IMR-90 (cell line): ENCODE results near the gene SMIM21. TPM values are rescaled to one million over a fixed set of nuclear protein-coding genes. Genes with fewer than 3 reads are reported as not detected.

Experiments
- ATAC-seq: fragments of 200-7000 bp; cut with Tn5 transposase; 2 replicates; pipeline ENCODE4 v1.9.1; 2020; ENCODE audit warnings: low read depth, mild to moderate bottlenecking, moderate library complexity
- BruUV-seq: library from RNA; stranded (reverse); fragments of 400-500 nt; replicated peaks from 2 replicates; lab custom pipeline; 2021; lab: Mats Ljungman, UMichigan
- CTCF ChIA-PET: fragments of 300-600 bp; formaldehyde crosslinking; extraction: SDS; loops from one replicate; lab custom pipeline; 2021; ENCODE audit warnings: antibody characterized with exemption; lab: Yijun Ruan, JAX
- POLR2A ChIA-PET: fragments of 300-600 bp; sonication (Branson Sonifier 250); formaldehyde crosslinking; loops from one replicate; lab custom pipeline; 2022; ENCODE audit warnings: antibody characterized with exemption; ENCODE audit not compliant: unreplicated experiment; lab: Charles Lee
- DNase-seq: peaks from one replicate; pipeline ENCODE4 v3.0.0; 2013
- H2AFZ ChIP-seq: replicated peaks from 2 replicates; pipeline ENCODE3; 2013; ENCODE audit warnings: low read length, mild to moderate bottlenecking; ENCODE audit not compliant: poor library complexity
- H2AK5ac ChIP-seq: 2 replicates; pipeline ENCODE4 v1.6.1; 2013; ENCODE audit warnings: low read depth, low read length, inconsistent platforms
- H2AK9ac ChIP-seq: replicated peaks from 2 replicates; pipeline ENCODE3; 2013; ENCODE audit warnings: mild to moderate bottlenecking, low read depth, low read length, moderate library complexity; ENCODE audit not compliant: poor library complexity
- H2BK120ac ChIP-seq: 2 replicates; pipeline ENCODE4 v1.6.1; 2013; ENCODE audit warnings: low read depth, low read length, inconsistent platforms
- H2BK15ac ChIP-seq: 3 replicates; pipeline ENCODE4 v1.6.1; 2013; ENCODE audit warnings: low read depth, low read length, inconsistent platforms
- H2BK20ac ChIP-seq: 2 replicates; pipeline ENCODE4 v1.6.1; 2013; ENCODE audit warnings: low read depth, mild to moderate bottlenecking, inconsistent platforms, low read length, moderate library complexity
- H2BK5ac ChIP-seq: 2 replicates; pipeline ENCODE4 v1.6.1; 2013; ENCODE audit warnings: mild to moderate bottlenecking, low read depth, low read length, inconsistent platforms; ENCODE audit not compliant: poor library complexity, severe bottlenecking
- H3K14ac ChIP-seq: replicated peaks from 2 replicates; pipeline ENCODE4 v1.6.1; 2013; ENCODE audit warnings: low read depth, low read length, inconsistent platforms
- H3K18ac ChIP-seq: 2 replicates; pipeline ENCODE4 v1.6.1; 2013; ENCODE audit warnings: low read depth, low read length, control low read depth
- H3K23ac ChIP-seq: 2 replicates; pipeline ENCODE4 v1.6.1; 2013; ENCODE audit warnings: low read depth, low read length, inconsistent platforms
- H3K27ac ChIP-seq: 2 replicates; pipeline ENCODE4 v1.5.1; 2013; ENCODE audit warnings: mild to moderate bottlenecking, control low read depth, low read length; ENCODE audit not compliant: insufficient read depth
- H3K27me3 ChIP-seq: 2 replicates; pipeline ENCODE4 v1.6.1; 2013; ENCODE audit warnings: low read length; ENCODE audit not compliant: control insufficient read depth, insufficient read depth
- H3K36me3 ChIP-seq: 2 replicates; pipeline ENCODE4 v1.6.1; 2013; ENCODE audit warnings: low read length, mixed read lengths; ENCODE audit not compliant: control insufficient read depth, insufficient read depth
- H3K4ac ChIP-seq: 2 replicates; pipeline ENCODE4 v1.6.1; 2013; ENCODE audit warnings: low read depth, low read length, inconsistent platforms
- H3K4me1 ChIP-seq: 2 replicates; pipeline ENCODE4 v1.6.1; 2013; ENCODE audit warnings: low read length, mixed read lengths; ENCODE audit not compliant: control insufficient read depth, insufficient read depth
- H3K4me2 ChIP-seq: 2 replicates; pipeline ENCODE4 v1.6.1; 2013; ENCODE audit warnings: low read depth, mild to moderate bottlenecking, control low read depth, low read length, moderate library complexity
- H3K4me3 ChIP-seq: 2 replicates; pipeline ENCODE4 v1.5.1; 2013; ENCODE audit warnings: low read depth, mild to moderate bottlenecking, control low read depth, low read length, moderate library complexity; ENCODE audit not compliant: insufficient read depth
- H3K56ac ChIP-seq: 2 replicates; pipeline ENCODE4 v1.6.1; 2013; ENCODE audit warnings: low read length, inconsistent platforms; ENCODE audit not compliant: insufficient read depth; ENCODE audit errors: extremely low read depth
- H3K79me1 ChIP-seq, 2 experiments: 2 replicates each; pipeline ENCODE4 v1.6.1; 2013; ENCODE audit warnings: low read length in 2 of 2, inconsistent platforms in 1 of 2, low read depth in 1 of 2
- H3K9ac ChIP-seq: 2 replicates; pipeline ENCODE4 v1.6.1; 2013; ENCODE audit warnings: low read depth, low read length, control low read depth
- H3K9me1 ChIP-seq: 2 replicates; pipeline ENCODE4 v1.6.1; 2013; ENCODE audit warnings: low read length, inconsistent platforms; ENCODE audit not compliant: insufficient read depth
- H3K9me3 ChIP-seq: 2 replicates; pipeline ENCODE4 v1.6.1; 2013; ENCODE audit warnings: low read length; ENCODE audit not compliant: control insufficient read depth, insufficient read depth
- H4K20me1 ChIP-seq: 2 replicates; pipeline ENCODE4 v1.6.1; 2013; ENCODE audit warnings: low read length, inconsistent platforms; ENCODE audit not compliant: insufficient read depth
- H4K5ac ChIP-seq: 2 replicates; pipeline ENCODE4 v1.6.1; 2013; ENCODE audit warnings: mild to moderate bottlenecking, low read depth, low read length, control low read depth
- H4K8ac ChIP-seq, 2 experiments: 2 replicates each; pipeline ENCODE4 v1.6.1; 2013; ENCODE audit warnings: low read depth in 2 of 2, low read length in 2 of 2, control low read depth in 1 of 2, inconsistent platforms in 1 of 2
- H4K91ac ChIP-seq: 2 replicates; pipeline ENCODE4 v1.6.1; 2013; ENCODE audit warnings: low read depth, low read length, inconsistent platforms; ENCODE audit not compliant: insufficient read depth
- BHLHE40 ChIP-seq: fragments of 150-350 bp; IDR thresholded peaks from 2 replicates; pipeline ENCODE4 v1.6.1; 2016; ENCODE audit warnings: mild to moderate bottlenecking, low read depth, low read length
- CEBPB ChIP-seq: IDR thresholded peaks from 2 replicates; pipeline ENCODE4 v1.6.1; 2012; ENCODE audit warnings: low read depth, low read length, improper control_type of control experiment
- CHD1 ChIP-seq: IDR thresholded peaks from 2 replicates; pipeline ENCODE4 v1.6.1; 2012; ENCODE audit warnings: low read depth, low read length, improper control_type of control experiment
- CTCF ChIP-seq: conservative IDR thresholded peaks from 2 replicates; pipeline ENCODE4 v1.5.1; 2012; ENCODE audit warnings: mild to moderate bottlenecking, low read depth, low read length, improper control_type of control experiment
- ELK1 ChIP-seq: fragments of 150-350 bp; IDR thresholded peaks from 2 replicates; pipeline ENCODE4 v1.6.1; 2016; ENCODE audit warnings: low read depth, mild to moderate bottlenecking, low read length, moderate library complexity, borderline replicate concordance
- FOS ChIP-seq: fragments of 150-350 bp; IDR thresholded peaks from 2 replicates; pipeline ENCODE4 v1.6.1; 2016; ENCODE audit warnings: low read depth, low read length
- MAFK ChIP-seq: IDR thresholded peaks from 2 replicates; pipeline ENCODE4 v1.6.1; 2012; ENCODE audit warnings: low read depth, low read length, improper control_type of control experiment
- MAZ ChIP-seq: IDR thresholded peaks from 2 replicates; pipeline ENCODE4 v1.6.1; 2012; ENCODE audit warnings: low read depth, mild to moderate bottlenecking, low read length, improper control_type of control experiment, moderate library complexity, borderline replicate concordance
- MXI1 ChIP-seq: IDR thresholded peaks from 2 replicates; pipeline ENCODE4 v1.6.1; 2012; ENCODE audit warnings: low read depth, mild to moderate bottlenecking, low read length, moderate library complexity, borderline replicate concordance
- NFE2L2 ChIP-seq: fragments of 150-350 bp; IDR thresholded peaks from 2 replicates; pipeline ENCODE4 v1.6.1; 2016; ENCODE audit warnings: low read depth, mild to moderate bottlenecking, low read length
- POLR2A ChIP-seq: IDR thresholded peaks from 2 replicates; pipeline ENCODE4 v1.6.1; 2012; ENCODE audit warnings: mild to moderate bottlenecking, low read depth, low read length
- RAD21 ChIP-seq: IDR thresholded peaks from 2 replicates; pipeline ENCODE4 v1.6.1; 2012; ENCODE audit warnings: low read length, improper control_type of control experiment
- RCOR1 ChIP-seq: IDR thresholded peaks from 2 replicates; pipeline ENCODE4 v1.6.1; 2012; ENCODE audit warnings: mild to moderate bottlenecking, low read length, improper control_type of control experiment; ENCODE audit not compliant: insufficient replicate concordance
- RFX5 ChIP-seq: IDR thresholded peaks from 2 replicates; pipeline ENCODE4 v1.8.0; 2012; ENCODE audit warnings: low read depth, mild to moderate bottlenecking, low read length, moderate library complexity
- SMC3 ChIP-seq: fragments of 150-350 bp; IDR thresholded peaks from 2 replicates; pipeline ENCODE4 v1.6.1; 2016; ENCODE audit warnings: low read depth, mild to moderate bottlenecking, antibody characterized with exemption, low read length, moderate library complexity
- USF2 ChIP-seq: fragments of 150-350 bp; IDR thresholded peaks from 2 replicates; pipeline ENCODE4 v1.6.1; 2017; ENCODE audit warnings: mild to moderate bottlenecking, antibody characterized with exemption, low read length, low read depth
- WGBS, 2 experiments: methylation state at CpG; one replicate each; pipeline versions ENCODE4 v1.1.5 to v1.1.7; 2013; ENCODE audit warnings: missing lambda C conversion rate in 2 of 2; ENCODE audit not compliant: insufficient read length in 1 of 2; ENCODE audit errors: extremely low coverage in 2 of 2; 5-methylcytosine and 5-hydroxymethylcytosine counted together
- dilution Hi-C: fragments of 300-500 bp; cut with HindIII; formaldehyde crosslinking; loops from one replicate; pipeline ENCODE4 v1.14.3; 2018; ENCODE audit warnings: low sequenced_read_pairs; ENCODE audit not compliant: unreplicated experiment
- in situ Hi-C: fragments of 300-500 bp; cut with MboI; formaldehyde crosslinking; loops from 3 replicates; pipeline ENCODE4 v1.14.3; 2019; ENCODE audit warnings: low sequenced_read_pairs, inconsistent platforms, mixed read lengths
- intact Hi-C: fragments of 100-400 bp; cut with micrococcal nuclease; formaldehyde crosslinking; loops from 2 replicates; pipeline ENCODE4 v1.10.0; 2022
- polyA plus RNA-seq, 3 experiments: library from polyadenylated mRNA; depleted of rRNA; stranded (reverse); fragments of >200 nt; gene quantifications; 2 replicates each; pipeline ENCODE4 v1.2.3, GENCODE V29; 2012; ENCODE audit warnings: low replicate concordance in 1 of 3
- total RNA-seq: library from RNA; depleted of rRNA; stranded (reverse); fragments of >200 nt; gene quantifications from 2 replicates; pipeline ENCODE4 v1.2.3, GENCODE V29; 2012

SMIM21 gene
- total and polyA plus RNA-seq, 2 of the 4 experiments (the other 2 are of a cell fraction): not detected

- intact Hi-C loops: no loop called here
- no TSS peak for BruUV-seq
- Histone ChIP-seq H4K20me1 (no peaks in the 10 kb centered on the region), H3K18ac (no peak overlapping the region), H2AK5ac (no peak overlapping the region), H3K9ac (no peak overlapping the region), H2BK5ac (no peak overlapping the region), H3K36me3 (no peaks in the 10 kb centered on the region), H3K56ac (no peak overlapping the region), H3K79me1 (no peaks in the 10 kb centered on the region), H3K23ac (no peak overlapping the region), H3K9me3 (no peaks in the 10 kb centered on the region), H4K8ac (no peak overlapping the region), H3K27ac (no peak overlapping the region), H2BK15ac (no peak overlapping the region), H3K4me3 (no peak overlapping the region), H4K5ac (no peak overlapping the region), H3K4me1 (peaks cover 4% of the 10 kb centered on the region; the same call in 1 of the 2 replicates), H2AK9ac (no peak overlapping the region), H4K91ac (no peak overlapping the region), H3K4me2 (no peak overlapping the region), H3K27me3 (no peaks in the 10 kb centered on the region), H2BK120ac (no peak overlapping the region), H2AFZ (no peak overlapping the region), H2BK20ac (no peak overlapping the region), H3K4ac (no peak overlapping the region), H3K14ac (no peak overlapping the region), H3K9me1 (no peaks in the 10 kb centered on the region)
- no peak for DNase-seq
- in situ Hi-C loops: no loop called here
- no peak for TF ChIP-seq CEBPB
- no peak for TF ChIP-seq NFE2L2
- no peak for TF ChIP-seq CHD1
- TF ChIP-seq ELK1: no peak
- no peak for TF ChIP-seq MAFK
- no peak for TF ChIP-seq RFX5
- no peak for TF ChIP-seq RCOR1
- TF ChIP-seq SMC3: no peak
- no peak for TF ChIP-seq USF2
- TF ChIP-seq MAZ: no peak
- TF ChIP-seq CTCF: no peak
- no peak for TF ChIP-seq BHLHE40
- no peak for TF ChIP-seq FOS
- TF ChIP-seq POLR2A: no peak
- TF ChIP-seq MXI1: no peak
- no peak for TF ChIP-seq RAD21
- POLR2A ChIA-PET: no interaction called here
- CTCF ChIA-PET: no interaction called here
- ATAC-seq: no peak
- WGBS, 2 experiments: 20% methylated on average over 1 of the region's 3 CpGs; no CpG with 5 or more reads in 1 of the 2 experiments
- dilution Hi-C loops: no loop called here
These were observed 23.4 kb upstream of the SMIM21 start for GRCh38 chr18:75450906-75451305.
